GM21529 (cell line): ENCODE results near the gene STRN.
"Not testable (repeated sequence)": the region's sequence is repeated elsewhere in the genome, so short reads cannot be mapped to it uniquely, and the experiment has no call there.

ENCODE experiments used
- ATAC-seq: cut with Tn5 transposase; IDR thresholded peaks from one replicate; pipeline ENCODE4 v1.9.1; 2021; ENCODE audit not compliant: unreplicated experiment

Gene STRN, protein sequence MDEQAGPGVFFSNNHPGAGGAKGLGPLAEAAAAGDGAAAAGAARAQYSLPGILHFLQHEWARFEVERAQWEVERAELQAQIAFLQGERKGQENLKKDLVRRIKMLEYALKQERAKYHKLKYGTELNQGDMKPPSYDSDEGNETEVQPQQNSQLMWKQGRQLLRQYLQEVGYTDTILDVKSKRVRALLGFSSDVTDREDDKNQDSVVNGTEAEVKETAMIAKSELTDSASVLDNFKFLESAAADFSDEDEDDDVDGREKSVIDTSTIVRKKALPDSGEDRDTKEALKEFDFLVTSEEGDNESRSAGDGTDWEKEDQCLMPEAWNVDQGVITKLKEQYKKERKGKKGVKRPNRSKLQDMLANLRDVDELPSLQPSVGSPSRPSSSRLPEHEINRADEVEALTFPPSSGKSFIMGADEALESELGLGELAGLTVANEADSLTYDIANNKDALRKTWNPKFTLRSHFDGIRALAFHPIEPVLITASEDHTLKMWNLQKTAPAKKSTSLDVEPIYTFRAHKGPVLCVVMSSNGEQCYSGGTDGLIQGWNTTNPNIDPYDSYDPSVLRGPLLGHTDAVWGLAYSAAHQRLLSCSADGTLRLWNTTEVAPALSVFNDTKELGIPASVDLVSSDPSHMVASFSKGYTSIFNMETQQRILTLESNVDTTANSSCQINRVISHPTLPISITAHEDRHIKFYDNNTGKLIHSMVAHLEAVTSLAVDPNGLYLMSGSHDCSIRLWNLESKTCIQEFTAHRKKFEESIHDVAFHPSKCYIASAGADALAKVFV

DNA sequence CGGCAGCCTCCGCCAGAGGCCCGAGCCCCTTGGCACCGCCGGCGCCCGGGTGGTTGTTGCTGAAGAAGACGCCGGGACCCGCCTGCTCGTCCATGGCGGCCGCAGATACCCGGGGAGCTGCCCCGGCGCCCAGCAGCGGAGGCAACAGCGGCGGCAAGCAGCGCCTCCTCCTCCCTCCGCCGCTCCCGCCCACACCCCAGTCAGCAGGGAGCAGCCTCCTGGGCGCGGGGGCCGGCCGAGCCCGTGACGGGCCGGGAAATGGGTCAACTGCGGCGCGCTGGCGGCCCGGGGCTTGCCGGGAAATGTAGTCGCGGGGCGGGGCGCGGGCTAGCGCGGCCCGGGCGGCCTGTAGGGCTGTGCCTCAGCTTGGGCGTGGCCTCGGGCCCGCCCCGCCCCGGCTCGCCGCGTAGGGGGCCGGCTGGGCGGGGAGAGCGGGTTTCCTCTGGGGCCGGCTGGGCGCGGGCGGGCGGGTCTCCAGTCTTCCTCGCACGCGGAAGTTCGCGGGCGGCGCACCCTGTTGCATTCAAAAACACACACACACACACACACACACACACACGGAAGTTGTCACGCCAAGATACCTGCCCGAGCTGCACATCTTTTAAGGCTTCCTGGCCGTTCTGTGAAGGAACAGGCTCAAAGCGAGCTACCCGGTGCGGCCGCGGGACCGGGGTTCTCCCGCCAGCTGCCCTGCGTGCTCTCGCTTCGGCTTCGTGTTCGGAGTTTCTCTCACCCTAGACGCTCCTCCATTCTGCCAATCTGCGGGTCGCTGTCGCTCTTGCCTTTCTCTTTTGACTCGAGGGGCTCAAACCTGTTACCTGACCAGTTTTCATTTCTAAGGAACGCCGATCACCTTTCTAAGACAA, at the start of gene STRN:
Gene STRN, minus strand, starts transcription at position 167 of the 866 bp plus-strand sequence. Its CDS starts 73 bp downstream, at position 94.
- peak; percentile 96 for ATAC-seq

DNA sequence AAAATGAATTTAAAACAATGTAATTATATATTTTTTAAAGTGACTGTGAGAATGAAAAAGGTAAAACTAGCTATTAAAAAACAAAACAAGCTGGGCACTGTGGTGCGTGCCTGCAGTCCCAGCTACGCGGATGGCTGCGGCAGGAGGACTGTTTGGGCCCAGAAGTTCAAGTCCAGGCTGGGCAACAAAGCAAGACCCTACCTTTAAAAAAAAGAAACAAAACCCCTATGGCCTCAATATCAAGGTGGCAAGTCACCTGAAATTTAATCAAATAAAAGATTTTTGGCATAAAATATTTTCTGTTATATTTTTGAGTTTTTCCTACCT, 46.9 kb upstream of the STRN start:
- no peak for ATAC-seq

DNA sequence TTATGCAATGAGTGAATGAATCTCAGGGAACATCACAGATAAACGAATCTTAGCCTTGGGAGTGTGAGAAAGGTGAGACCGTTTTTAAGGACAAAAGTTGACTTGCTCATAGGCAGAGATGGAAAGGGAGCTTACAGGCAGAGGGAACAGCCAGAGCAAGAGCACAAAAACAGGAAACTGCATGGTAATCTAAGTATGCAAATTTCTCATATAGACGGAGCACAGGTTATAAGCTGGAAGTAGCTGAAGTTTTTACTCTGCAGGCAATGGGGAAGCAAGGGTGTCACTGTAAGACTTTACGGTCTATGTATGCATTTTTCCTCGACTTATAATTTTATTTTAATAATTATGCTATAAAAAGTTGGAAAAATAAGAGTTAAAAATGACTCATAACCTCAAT, 44.8 kb upstream of the STRN start:
- peak; percentile 54 for ATAC-seq

DNA sequence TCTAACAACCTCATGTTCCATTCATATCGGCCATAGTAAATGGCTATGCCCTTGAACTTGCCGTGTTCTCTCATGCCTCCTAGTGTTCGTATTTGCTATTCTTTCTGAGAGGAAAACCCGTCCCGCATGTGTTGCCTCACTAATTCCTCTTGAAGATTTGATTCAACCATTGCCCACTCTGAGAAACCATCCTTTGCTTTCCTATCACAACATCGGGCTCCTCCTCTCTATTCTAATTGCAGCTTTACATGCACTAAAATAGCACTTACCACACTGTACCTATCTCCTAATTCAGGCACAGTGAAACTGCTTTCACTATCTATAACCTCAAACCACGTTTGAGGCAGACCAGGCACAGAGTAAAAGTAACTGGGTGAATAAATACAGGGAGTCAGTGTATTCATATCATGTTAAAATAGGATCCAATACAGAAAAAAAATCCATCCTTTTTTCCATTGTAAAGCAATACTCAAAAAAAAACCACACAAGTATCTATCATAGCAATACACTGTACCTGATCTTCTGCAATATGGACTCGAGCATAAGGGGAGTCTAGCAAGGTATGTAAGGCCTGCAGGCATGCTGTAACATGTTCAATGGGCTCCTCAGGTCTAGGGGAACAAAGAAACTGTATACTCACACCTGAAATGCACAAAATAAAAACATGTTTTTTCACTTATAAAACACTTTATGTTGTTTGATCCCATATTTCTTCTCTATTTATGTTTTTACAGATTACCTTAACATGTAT, 39.0 kb upstream of the STRN start:
- peak; percentile 99 for ATAC-seq

DNA sequence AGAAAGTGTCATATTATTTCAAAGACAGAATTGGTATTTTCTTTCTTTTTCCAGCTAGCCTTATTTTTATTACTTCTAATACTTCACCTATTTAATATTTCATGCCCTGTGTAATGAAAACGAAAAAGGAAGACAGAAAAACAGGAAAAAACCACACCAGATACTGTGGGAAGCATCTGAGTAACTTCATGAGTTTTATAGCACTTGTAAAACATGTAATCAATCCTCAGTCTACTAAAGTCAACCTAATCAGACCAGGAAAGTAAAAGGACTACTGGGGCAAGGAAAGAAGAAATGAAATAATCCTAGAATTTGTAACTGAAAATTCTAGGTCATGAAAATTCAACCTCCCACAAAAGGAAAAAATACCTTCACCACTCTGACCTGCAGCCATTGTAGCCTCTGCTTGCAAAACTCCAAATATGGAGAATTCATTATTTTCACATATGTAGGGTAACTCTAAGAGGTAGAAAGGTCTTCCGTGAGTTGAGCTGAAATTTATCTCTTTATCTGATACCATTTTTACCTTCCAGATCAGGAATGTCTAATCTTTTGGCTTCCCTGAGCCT, 34.7 kb upstream of the STRN start:
- ATAC-seq = no peak

DNA sequence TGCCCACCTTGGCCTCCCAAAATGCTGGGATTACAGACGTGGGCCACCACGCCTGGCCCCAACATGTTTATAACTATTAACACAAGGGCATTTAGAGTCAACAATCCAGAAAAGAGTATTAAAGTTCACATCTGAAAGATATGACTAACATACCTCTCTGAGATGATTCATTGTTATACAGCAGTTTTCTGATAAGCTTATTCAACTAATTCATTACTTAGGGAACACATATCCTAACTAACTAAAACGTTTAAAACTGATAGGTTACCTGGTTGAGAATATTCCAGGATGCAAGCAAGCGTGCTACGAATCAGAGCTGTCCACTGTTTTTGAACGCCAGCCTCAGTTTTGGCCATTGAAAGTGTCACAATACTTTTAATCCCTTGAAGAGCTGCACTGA, 34.0 kb upstream of the STRN start:
- ATAC-seq = no peak

DNA sequence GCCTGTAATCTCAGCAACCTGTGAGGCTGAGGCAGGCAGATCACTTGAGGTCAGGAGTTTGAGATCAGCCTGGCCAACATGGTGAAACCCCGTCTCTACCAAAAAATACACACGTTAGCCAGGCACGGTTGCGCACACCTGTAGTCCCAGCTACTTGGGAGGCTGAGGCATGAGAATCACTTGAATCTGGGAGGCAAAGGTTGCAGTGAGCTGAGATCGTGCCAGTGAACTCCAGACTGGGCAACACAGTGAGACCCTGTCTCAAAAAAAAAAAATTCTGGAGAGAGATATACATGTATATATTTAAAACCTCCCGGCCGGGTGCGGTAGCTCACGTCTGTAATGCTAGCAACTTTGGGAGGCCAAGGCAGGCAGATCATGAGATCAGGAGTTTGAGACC, 33.1 kb upstream of the STRN start:
- ATAC-seq = not testable (repeated sequence)

DNA sequence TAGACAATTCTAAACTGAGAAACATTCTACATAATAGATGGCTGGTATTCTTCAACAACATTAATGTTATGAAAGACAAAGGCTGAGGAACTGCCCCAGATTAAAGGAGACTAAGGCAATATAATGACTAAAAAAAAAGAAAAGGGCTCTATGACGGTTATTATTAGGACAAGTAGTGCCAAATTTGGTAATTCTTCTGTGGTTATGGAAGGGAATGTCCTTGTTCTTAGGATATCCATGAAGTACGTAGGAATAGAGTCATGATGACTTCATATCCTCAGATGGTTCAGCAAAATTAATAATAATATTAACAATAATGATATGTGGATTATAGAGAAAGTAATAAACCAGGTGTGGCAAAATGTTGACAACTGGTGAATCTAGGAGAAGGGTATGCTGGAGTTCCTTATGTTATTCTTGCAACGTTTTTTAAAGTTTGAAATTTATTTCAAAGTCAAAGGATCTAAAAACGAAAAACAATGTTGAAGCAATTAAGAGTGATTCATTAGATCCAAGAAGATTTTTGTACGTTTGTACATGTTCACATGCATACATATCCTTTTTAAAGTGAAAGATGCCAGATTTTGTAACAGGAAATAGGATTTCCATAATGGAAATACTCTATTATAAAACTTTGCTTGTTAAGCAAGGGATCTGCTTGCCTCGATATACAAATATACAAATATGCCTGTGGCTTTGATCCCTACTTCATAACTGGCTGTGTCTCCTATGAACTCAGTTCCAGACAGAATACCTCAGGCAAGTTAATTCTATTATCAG, 27.7 kb upstream of the STRN start:
- ATAC-seq = no peak

DNA sequence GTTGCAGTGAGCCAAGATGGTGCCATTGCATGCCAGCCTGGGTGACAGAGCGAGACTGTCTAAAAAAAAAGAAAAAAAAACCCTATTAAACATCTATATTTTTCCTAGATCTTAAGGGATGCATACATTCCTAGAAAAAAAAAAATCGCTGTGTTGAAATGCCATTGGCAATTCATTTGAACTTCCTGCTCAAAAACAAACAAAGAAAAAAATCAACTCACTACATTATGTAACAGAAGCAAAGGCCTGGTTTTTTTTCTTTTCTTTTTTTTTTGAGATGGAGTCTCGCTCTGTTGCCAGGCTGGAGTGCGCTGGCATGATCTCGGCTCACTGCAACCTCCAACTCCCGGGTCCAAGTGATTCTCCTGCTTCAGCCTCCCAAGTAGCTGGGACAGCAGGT, 21.7 kb upstream of the STRN start:
- ATAC-seq = no peak

DNA sequence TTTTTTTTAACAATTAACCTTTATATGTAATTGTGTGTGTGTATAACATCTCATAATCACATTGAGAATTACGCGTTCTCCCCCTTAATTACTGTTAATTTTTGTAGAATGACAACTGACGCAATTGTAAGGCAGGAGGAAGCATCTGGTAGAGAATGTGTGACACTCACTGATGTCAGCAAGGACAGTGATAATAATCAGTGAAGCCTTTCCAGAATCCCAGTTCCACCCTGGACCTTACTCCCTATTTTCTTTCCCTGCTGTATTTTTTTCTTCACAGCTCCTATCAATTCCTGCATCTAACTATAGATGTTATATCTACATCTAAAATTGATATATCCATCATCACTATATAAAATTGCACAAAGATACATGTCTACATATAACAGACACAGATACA, 16.1 kb upstream of the STRN start:
- no peak for ATAC-seq

DNA sequence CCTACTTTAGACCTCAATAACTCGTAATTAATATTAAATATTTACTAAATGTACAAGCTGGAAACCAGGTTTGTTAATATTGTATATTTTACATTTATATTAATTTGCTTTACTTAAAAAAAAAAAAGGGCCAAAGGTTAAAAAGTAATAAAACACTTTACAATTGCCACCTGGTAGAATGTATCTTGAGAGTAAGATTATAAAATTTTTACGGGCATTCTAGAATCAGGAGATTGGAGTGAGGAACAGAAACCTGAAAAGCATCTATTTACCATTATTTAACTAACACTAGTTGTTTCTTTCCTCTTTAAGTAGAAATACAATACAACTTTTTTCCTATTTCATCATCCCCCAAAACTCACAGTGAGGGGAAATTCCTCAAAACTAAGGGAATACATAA, 15.6 kb upstream of the STRN start:
- no peak for ATAC-seq

DNA sequence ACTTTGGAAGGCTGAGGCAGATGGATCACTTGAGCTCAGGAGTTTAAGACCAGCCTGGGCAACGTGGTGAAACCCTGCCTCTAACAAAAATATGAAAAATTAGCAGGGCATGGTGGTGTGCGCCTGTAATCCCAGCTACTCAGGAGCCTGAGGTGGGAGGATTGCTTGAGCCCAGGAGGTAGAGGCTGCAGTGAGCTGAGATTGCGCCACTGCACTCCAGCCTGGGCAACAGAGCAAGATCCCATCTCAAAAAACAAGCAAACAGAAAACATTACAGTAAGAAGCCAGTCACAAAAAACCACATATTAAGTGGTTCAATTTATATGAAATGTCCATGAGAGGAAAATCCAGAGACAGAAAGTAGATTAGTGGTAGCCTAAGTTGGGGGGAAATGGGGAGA, 12.7 kb upstream of the STRN start:
- not testable (repeated sequence) for ATAC-seq

DNA sequence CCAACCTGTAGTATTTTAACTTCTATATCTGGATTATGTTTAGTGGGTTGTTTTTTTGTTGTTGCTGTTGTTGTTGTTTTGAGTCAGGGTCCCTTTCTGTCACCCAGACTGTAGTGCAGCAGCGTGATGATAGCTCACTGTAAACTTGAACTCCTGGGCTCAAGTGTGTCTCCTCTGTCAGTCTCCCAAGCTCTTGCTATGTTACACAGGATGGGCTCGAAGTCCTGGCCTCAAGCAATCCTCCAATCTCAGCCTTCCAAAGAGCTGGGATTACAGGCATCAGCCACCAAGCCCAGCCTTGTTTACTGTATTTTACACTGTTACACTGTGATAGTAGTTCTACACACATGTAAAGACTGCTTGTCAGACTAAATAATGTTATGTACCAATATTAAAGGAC, 9.7 kb upstream of the STRN start:
- no peak for ATAC-seq

DNA sequence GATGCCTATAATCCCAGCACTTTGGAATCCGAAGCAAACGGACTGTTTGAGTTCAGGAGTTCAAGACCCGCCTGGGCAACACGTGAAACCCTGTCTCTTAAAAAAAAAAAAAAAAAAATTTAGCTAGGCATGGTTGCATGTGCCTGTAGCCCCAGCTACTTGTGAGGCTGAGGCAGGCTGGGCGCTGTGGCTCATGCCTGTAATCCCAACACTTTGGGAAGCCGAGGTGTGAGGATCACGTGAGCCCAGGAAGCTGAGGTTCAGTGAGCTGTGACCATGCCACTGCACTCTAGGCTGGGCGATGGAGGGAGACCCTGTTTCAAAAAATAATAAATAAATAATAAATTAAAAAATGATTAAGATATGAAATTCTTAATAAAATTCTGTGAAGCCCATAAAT, 9.0 kb upstream of the STRN start:
- ATAC-seq = no peak

DNA sequence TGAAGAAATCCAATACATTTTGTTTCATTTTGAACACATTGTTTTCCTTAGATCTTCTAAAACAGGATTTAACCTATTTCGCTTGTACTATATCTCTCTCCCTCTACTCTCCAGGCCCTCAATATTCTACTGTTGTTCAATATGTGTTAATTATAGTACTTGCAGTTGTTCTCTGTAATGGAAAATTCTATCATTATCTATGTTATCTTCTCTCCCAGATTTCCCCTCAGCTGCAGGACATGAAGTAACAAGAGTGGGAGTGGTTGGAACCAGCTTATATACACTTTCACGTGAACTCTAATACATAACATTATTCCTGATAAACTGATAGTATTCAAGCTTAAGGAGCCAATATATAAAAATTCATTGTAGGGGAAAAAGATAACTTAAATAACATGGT, 7.0 kb upstream of the STRN start:
- ATAC-seq = no peak

DNA sequence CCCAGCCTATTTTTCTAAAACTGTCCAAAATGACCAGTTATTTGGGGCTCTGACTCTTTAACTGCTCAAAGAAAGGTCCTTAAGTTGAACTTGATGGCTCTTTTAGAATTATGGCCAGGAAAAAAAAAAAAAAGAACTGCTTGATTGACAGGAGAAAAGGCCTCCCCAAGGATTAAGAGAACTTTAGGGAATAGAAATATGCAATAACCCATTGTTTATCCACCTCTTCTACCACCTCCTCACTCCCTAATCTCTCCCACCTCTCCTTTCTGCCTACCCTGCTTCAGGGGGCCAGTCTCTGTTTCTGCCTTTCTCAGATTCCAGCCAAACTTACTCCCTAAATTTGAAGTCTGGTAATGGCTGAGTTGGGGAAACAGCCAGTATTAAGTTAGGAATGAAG, 5.7 kb upstream of the STRN start:
- ATAC-seq = no peak

DNA sequence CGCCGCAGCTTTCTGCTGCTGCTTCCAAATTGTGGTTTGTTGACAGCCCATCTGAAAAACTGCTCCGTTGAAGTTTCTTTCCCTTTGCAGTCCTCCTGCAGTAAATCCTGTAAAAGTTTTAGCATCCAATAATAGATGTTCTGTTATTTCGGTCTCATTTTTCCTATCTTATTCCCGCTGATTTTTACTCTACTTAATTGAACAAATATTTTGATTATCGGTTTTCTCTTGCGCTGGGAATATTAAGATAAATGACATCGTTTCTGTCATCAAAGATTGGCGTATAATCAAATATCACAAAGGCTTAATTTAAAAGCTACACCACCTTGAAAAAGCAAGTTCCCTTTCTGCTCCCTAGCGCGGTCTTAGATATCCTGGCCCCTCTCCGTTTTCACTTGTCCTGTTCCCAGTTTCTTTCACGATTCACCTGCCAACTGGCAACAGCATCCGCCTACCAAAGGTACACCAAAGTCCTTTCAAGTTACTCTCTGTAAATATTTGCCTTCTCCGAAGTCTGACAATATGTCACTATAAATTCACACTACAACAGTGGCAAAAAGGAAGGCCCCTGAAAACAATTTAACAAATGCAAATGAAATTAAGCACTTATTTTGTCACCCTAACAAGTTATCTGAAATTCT, 1.0 kb upstream of the STRN start:
- ATAC-seq = no peak

DNA sequence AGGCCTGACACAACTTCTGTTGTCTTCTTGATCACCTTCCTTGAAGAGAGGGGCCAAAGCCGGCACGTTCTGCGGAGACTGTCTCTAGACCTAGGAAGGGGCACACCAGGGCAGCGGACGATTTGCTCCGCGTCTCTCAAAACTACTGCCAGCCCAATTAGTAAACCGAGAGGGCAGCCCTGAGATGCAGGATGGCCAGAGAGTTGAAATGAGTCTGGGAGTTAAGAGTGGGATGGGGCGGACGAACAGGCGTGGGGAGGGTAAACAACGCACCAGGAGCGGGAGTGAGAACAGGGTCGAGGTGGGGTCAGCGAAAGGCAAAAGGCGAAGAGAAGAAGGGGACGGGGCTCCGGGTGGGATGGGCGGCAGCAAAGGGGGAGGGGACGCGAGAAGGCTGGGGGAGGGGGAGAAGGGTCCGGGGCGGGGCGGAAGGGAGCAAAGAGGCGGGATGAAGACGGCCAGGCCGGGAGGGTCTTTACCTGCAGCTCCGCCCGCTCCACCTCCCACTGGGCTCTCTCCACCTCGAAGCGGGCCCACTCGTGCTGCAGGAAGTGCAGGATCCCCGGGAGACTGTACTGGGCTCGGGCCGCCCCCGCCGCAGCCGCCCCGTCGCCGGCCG, 476 bp downstream of the STRN start:
- peak; percentile 25 for ATAC-seq

DNA sequence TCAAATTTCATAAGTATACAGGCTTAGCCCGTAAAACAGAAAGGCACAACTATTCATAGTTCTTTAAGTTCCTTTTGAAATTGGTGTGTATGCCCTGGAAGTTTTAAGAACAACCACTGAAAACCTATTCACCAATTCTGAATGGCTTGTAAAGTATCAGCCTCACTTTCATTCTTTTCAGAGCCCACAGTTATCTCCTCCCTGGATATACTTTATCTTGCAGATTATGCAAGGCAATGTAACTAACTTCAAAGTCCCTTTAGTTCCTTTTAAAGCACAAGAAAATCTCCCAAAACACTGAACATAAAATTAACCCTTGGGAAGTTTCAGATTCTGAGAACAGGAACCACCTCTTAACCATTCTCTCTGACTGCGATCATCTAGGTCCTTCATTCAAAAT, 1.1 kb downstream of the STRN start:
- ATAC-seq = no peak
